NCI-H1436 treated with DMSO at 0.1 percent for 48 hours (cell line): Measurements from ENCODE around the gene PHF19.
A peak's percentile ranks its signal among the peaks of the same experiment; 100 is the strongest.

Experiments used
- DNase-seq: peaks from one replicate; lab custom pipeline; 2025; lab: John Stamatoyannopoulos, UW

PHF19 gene

DNA sequence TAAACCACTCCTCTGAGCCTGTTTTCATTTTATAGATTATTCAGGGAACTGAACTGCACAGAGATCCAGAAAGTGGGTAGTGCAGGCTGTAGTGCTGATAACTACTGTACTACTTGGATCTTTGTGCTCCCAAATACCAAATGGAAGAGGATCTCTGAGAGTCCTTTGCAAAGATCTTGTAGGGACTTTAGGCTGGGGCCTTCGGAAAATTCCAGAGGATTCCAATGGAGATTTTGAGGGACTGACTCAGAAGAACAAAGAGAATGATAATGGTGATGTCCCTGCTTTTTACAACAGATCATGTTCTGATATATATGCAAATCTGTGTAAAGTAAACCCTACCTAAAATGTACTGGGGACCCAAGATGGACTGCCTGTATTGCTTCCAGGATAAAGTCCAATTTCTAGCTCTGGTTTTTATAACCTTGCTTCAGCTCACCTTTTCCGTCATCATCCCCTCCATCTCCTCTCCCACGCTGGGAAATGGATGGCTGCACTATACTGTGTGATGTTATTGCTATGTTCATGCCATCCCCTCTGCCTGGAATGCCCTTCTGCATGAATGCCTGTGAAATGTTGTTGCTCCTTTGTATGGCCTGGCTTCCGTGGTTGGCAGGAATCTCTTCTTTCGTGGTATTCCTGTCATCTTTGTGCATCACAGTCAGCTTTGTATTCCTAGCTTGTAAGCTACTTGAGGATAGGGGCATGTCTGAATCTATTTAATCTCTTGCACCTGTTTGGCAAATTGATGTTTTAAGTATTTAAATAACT lies 24.6 kb downstream of the PHF19 start:
- no peak for DNase-seq

DNA sequence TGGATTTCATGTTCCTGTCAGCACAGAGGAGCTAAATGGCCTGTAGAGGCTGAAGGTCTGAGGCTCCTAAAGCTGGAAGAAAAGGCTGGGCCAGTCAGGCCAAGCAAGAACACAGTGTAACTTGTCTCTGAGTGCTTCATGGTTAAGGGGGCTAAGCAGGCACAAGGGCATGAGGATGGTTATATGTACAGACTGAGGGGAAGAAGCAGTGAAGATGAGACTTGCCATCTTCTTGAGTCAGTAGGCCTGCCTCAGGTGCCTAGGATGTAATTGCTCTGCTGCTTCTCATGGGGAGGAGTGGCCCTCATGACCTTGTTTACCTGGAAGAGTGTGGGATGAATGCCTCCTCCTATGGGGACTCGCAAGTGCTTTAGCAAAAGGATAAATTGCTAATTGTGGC lies 25.5 kb downstream of the PHF19 start:
- no peak for DNase-seq

DNA sequence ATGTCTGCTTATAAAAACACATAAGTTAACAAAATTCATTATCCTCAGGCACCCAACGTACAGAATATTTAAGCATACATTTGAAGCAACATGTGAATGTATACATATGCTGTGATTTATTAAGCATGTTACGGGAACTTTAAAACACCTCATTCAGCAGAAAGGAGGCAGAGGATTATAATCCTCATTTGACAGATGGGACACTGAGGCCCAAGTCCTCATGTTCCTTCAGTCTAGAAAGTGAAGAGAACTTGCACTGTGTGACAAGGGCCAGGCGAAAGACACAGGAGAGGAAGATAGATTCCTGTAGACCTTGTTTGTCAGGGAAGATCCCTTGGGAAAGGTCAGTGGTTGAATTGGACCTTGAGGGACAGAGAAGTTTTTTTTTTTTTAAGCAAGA lies 26.7 kb downstream of the PHF19 start:
- no peak for DNase-seq

DNA sequence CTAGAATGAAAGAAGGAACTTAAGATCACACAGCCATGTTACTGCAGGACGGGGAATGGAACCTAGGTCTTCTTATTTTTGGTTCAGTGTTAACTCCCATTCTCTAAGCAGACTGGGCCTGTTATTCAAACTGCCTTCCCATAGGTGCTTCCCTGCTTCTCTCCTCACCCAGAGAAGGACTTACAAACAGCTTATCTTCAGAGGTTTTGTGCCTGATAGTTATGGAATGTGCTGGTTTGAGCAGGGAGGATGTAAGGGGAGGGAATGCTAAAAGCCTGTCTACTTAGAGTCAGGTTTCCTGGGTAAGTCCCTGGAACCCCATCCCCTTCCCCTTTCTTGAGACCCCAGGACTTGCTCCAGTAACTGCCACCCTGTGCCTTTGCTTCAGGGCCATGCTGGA lies 30.1 kb downstream of the PHF19 start:
- DNase-seq = no peak

DNA sequence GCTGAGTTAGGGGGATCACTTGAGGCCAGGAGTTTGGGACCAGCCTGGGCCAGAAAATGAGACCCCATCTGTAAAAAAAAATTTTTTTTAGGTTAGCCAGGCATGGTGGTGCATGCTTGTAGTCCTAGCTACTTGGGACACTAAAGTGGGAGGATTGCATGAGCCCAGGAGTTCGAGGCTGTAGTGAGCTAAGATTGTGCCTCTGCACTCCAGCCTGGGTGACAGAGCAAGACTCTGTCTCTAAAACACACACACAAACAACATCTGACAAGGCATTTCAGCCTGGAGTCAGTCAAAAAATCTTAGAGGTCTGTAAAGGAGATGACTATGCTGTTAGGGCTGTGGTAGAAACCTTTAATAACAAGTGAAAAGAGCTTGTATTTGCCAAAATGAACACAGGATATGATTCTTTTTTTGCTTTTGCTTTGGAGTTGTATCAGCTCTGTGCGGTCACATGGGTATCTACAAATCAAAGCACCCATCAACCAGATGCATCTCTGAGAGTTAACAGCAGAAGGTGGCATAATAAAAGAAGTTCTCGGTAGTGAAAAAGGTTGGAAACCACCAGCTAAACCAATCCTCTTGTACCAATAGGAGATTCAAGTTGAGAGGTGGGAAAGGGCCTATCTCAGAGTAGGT lies 30.6 kb downstream of the PHF19 start:
- no peak for DNase-seq

DNA sequence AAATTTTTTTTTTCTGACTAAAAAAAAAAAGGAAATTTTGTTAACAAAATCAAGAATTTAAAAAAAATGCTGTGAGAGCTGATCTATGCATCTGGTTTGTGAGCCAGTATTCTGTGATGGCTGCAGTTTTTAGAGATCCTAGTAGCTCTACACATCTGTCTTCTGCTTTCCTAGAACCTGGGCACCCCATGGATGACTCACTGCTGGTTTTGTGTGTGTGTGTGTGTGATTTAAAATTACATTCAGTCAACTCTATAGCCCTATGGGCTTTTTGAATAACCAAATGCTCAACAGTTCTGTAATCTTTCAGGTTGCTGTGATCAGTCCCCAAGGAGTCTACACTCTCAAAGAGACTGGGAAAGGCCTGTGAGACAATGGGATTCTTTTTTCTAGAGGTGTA lies 31.7 kb downstream of the PHF19 start:
- DNase-seq = no peak

DNA sequence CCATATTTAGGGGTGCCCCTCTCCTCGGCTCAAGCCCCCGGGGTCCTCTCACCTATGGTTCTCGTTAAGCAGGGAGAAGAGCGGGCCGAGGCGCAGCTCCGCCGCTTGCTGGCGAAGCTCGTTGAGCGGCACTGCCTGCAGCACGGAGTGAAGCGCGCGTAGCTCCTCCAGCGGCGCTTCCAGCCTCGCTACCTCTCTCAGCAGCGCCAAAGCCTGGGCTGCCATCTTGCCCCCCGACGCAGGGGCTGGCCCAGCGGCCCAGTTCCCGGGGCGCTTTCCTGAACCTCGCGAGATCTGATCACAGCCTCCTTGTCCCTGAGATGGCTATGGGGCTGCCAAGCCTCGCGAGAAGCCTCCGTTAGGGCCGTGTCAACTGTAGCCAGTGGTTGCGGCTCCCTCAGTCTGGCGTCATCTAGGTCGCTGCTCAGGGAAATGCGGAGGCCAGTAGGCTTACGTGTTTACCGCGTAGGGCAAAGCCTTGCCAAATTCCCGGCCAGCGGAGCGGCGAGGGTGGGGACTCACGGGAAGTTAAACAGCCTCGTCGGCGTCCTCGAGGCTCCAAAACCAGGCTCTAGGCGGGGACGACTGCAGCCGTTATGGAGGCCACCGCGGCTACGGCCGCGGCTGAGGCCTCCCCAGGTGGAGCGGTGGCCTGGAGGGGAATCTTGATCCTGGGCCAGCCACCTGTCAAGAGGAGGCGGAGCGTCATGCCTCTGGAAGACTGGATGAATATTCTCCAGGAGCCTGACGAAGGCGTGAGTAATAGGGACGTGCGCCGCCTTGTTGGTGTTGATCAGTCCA lies 34.1 kb downstream of the PHF19 start, which contains the start of gene PSMD5:
Gene PSMD5 (minus strand): TSS at position 238 of the 801 bp plus-strand sequence. CDS start 13 bp downstream, at position 225.
- peak; percentile 96 for DNase-seq

DNA sequence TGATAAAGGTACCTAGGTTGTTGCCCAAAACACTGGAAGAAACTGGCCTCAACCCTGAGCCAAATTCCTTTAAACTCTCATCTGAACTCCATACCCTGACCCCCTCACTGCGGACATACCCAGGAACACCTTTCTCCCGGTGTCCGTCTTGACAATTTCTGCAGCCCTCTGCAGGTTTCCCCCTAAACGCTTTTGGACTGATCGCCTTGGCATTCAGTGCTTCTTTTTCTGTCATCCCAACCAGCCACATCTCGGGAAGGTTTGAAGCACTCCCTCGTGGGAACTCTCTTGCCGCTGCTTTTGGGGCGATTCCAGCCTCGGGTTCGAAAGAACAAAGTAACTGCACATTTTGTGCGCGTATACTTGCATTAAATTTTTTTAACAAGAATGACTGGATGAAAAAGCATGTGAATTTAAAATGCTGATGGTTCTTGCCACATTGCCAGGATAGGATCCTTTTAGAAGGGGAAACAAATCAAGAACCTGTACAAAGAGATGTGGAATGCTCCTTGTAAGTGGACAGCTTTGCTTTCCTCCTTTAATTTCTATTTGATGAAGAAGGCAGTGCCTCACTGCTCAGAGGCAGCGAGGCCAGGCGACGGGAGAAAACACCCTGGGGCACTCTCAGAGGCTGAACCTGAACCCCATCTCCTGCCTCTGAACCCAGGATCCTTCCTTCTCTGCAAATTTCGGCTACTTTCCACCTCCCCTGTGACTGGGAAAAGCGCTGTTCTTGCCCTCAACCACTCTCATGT lies 34.9 kb downstream of the PHF19 start:
- no peak for DNase-seq

DNA sequence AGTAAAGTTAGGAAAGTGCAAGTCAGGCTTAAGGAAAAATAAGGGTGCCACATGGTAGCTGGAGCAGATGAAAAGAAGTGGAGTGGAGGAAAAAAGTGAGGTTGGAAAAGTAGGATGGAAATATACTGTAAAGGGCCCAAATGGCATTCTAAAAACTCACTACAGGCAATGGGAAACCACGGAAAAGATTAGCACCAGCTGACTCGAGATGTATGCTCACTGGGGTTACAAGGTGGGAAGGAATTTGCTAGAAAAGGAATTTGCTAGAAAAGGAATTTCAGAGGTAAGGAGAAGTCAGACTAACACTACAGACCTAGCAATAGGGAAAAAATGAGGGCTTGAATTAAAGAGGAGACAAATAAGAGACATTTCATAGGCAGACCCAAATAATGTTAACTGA lies 37.8 kb downstream of the PHF19 start:
- no peak for DNase-seq

DNA sequence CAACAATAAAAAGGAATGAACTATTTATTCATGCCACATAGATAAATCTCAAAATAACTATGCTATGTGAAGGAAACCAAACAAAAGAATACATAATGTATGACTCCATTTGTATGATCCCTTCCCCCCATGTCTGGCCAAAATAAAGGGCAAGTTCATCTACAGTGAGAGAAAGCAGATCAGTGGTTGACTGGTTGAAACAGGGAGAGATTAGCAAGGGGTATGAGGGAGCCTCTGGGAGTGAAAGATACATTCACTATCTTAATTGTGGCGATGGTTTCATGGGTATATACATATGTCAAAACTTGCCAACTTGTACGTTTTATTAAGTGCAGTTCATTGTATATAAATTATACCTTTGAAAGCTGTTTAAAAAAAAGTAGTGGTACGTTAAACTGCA lies 39.1 kb downstream of the PHF19 start:
- DNase-seq = no peak

DNA sequence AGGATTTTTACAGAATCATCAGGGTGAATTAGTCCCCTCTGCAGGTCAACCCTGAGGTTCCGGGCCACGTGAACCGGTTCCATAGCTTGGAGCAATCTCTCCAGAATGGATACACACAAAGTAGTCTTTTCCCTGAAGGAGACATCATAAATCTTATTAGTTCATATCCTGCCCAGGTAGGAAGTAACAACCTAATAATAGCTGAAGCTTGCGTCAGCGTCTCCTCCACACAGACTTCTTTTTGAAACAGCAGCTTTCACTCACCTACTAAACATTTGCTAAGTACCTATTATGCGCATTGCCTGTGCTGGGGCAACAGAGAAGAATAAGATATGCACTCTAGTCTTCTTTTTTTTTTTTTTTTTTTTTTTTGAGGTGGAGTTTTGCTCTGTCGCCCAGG lies 43.7 kb downstream of the PHF19 start:
- DNase-seq = no peak

DNA sequence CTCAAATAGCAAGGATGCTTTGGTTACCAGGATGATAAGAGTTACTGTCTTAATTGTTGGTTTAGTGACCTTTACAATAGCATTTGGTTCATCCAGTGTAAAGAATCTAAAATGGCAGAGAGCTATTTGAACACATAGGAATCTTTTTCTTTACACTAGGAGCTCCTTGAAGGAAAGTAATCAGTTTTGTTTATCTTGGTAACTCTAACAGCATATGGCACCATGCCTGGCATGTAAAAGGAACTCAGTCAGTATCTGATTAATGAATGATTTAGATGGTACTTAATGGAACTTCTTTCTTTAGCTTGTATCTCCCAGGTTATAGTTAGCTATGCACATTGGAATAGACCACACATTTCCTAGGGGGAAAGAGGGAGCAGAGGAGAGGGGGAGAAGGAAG lies 44.2 kb downstream of the PHF19 start:
- DNase-seq = no peak

DNA sequence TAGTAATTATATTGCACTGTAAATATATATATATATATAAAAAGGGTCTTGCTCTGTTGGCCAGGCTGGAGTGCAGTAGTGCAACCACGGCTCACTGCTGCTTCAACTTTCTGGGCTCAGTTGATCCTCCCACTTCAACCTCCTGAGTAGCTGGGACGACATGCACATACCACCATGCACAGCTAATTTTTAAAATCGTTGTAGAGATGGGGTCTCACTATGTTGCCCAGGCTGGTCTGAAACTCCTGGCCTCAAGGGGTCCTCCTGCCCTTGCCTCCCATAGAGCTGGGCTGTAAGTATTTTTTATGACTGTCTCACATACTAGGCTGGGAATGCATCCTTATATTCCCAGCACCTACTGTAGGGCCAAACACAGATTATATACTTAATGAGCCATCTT lies 46.1 kb downstream of the PHF19 start:
- no peak for DNase-seq

DNA sequence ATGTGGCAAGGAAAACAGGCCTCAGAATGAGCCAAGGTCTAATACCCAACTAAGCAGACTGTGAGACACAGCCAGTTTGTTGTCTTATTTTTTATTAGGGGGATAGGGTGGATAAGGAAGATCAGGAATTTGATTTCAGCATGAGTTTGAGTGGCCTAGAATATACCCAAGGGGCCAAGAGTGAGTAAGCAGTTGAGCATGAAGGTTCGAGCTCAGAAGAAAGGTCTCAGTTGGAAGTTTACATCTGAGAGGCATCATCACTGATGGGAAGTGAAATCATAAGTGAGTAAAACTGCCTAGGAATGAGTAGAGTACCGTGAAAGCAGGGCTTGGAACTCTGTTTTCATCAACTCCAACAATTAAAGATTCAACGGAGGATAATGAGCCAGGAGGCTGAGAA lies 46.8 kb downstream of the PHF19 start:
- DNase-seq = no peak

DNA sequence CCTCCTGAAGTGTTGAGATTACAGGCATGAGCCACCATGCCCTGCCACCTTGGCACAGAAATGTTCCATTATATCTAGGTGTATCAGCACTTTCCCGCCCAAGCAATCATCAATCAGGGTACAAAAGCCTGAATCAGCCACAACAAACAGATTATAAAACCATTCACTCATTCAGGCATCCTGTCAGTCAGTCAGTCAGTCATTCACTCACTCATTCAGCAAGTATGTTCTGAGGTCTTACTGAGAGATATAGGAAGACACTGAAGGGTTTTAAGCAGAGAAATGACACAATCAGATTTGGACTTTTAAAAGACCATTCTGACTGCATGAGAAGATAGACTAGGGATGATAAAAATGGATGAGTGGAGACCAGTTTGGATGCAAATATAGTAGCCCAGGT lies 47.3 kb downstream of the PHF19 start:
- DNase-seq = no peak

DNA sequence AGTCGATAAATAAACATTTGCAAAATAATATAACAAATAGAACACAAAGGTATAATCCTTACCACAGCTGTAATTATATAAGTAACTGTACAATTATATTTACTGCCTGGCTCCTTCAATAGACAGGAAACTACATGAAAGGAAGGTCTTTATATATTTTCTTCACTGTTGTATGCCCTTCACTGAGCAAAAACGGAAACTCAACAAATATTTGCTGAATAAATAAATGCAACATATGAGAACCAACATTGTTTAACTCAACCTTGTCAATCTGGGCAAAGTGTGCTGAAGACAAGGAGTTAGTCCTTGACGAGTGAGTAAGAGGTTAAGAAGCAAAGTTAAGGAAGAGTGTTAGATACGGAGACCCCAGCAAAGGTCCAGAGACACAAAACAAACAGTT lies 56.9 kb downstream of the PHF19 start:
- no peak for DNase-seq

DNA sequence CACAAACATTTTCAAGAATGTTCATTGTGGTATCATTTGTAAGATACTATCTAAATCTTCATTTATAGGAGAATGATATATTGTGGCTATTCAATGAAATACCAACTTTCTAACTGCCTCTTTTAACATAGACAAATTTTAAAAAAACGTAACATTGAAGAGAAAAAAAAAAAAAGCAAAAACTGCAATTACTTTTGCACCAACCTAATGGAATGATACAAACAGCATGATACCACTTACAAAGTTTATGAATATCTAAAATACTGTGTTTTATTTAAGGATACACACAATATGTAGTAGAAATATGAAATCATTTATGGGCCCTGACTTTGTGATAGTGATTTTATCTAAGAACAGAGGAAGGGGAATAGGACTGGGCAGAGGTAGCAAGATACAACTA lies 58.4 kb downstream of the PHF19 start:
- DNase-seq = no peak

DNA sequence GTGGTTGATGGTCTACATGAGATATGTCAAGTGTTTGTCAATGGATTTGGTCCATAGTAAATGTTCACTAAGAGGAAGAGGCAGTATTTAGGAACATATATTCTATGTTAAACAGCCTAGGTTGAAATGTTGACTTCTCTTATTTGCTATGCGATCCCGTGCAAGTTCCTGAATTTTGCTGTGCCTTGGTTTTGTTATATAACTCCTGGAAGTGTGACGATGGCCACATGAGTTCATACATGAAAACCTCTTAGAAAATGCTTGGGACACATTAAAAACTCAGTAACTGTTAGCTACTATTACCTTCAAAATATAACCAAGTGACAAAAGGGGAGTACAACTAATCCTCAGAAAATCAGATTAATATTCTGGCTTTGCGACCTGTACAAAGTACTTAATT lies 61.9 kb downstream of the PHF19 start:
- DNase-seq = no peak

DNA sequence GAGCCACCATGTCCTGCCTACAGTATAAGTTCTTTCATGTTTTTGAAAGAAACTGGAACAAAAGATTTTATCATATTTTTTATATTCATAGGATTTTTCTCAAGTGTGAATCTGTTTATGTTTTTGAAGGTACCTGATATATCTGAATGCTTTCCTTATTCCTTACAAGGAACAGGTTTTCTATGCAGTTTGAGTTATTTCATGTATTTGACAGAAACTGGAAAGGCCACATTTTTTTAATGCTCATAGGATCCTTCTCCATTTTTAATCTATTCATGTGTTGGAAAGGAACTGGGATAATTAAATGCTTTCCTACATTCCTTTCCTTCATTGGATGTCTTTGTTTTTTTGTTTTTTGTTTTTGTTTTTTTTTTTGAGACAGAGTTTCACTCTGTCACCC lies 68.1 kb downstream of the PHF19 start:
- no peak for DNase-seq

DNA sequence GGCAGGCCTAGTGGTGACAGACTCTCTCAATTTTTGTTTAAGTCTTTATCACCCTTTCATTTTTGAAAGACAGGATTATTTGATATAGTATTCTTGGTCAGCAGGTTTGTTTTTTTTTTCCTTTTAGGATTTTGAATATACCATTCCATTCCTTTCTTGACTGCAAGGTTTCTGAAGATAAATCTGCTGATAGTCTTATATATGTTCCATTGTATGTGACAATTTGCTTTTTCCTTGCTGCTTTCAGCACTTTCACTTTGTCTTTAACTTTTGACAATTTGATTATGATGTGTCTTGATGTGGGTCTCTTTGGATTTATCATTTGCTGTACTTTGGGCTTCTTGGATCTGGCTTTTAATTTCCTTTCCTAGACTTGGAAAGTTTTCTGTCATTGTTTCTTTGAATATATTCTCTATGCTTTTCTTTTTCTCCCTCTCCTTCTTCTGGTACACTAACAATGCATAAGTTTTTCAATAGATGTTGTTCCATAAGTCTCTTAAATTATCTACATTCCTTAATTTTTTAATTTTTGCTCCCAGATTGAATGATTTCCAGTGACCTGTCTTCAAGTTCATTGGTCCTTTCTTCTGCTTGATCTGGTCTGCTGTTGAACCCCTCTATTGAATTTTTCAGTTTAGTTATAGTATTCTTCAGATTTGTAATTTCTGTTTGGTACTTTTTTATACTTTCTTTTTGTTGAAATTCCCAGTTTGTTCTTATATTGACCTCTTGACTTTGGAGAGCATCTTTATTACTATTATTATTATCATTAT lies 69.2 kb downstream of the PHF19 start:
- DNase-seq = no peak
